Dendritic cell treated with granulocyte-macrophage colony-stimulating factor and Interleukin-4, amounts not matched to agents 40 ng/mL and 50 ng/mL, for 4 days (primary cell): ENCODE data around the gene BDH2.

ENCODE experiments used
- H3K27ac Mint-ChIP-seq: one replicate; pipeline ENCODE4 v1.8.0; 2022; ENCODE audit warnings: mild to moderate bottlenecking, mixed read lengths
- H3K27me3 Mint-ChIP-seq: one replicate; pipeline ENCODE4 v1.8.0; 2022; ENCODE audit warnings: mild to moderate bottlenecking, mixed read lengths
- H3K36me3 Mint-ChIP-seq: one replicate; pipeline ENCODE4 v1.8.0; 2022; ENCODE audit warnings: low read depth, mixed read lengths
- H3K4me1 Mint-ChIP-seq: one replicate; pipeline ENCODE4 v1.8.0; 2022; ENCODE audit warnings: low read depth, mixed read lengths
- H3K4me3 Mint-ChIP-seq: one replicate; pipeline ENCODE4 v1.8.0; 2022; ENCODE audit warnings: mild to moderate bottlenecking, moderate library complexity, mixed read lengths
- H3K9me3 Mint-ChIP-seq: one replicate; pipeline ENCODE4 v1.8.0; 2022; ENCODE audit warnings: mixed read lengths
- intact Hi-C: fragments of 100-400 bp; cut with micrococcal nuclease; formaldehyde crosslinking; loops from one replicate; pipeline ENCODE4 v1.15.0; 2022

The BDH2 gene

DNA sequence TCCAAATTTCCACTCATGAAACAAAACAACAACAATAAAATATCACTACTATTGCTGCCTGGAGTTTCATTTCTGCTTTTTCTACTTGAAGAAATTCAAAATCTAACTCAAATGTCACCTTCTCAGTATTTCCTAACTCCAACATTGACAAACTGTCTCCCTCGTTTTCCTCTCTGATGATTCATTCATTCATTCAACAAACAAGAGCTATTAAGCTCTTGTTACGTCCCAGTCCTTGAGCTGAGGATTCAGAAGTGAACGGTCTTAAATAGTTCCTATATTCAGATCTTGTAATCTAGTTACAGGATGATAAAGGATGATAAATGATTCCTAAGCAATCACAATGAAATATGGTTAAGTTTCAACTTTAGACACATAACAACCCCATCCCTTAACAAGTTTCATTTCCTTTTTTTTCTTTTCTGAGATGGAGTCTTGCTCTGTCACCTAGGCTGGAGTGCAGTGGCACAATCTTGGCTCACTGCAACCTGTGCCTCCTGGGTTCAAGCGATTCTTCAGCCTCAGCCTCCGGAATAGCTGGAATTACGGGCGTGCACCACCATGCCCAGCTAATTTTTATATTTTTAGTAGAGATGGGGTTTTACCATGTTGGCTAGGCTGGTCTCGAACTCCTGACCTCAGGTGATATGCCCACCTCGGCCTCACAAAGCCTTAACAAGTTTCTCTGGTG lies 24.7 kb downstream of the BDH2 start:
- H3K27me3 Mint-ChIP-seq = peaks cover 20% of the 10 kb centered on the region
- H3K9me3 Mint-ChIP-seq = no peaks in the 10 kb centered on the region
- H3K4me1 Mint-ChIP-seq = peaks cover 26% of the 10 kb centered on the region
- H3K36me3 Mint-ChIP-seq = no peaks in the 10 kb centered on the region
- H3K27ac Mint-ChIP-seq = no peak overlapping the region
- intact Hi-C loops = no loop called here
- no peak overlapping the region for H3K4me3 Mint-ChIP-seq

DNA sequence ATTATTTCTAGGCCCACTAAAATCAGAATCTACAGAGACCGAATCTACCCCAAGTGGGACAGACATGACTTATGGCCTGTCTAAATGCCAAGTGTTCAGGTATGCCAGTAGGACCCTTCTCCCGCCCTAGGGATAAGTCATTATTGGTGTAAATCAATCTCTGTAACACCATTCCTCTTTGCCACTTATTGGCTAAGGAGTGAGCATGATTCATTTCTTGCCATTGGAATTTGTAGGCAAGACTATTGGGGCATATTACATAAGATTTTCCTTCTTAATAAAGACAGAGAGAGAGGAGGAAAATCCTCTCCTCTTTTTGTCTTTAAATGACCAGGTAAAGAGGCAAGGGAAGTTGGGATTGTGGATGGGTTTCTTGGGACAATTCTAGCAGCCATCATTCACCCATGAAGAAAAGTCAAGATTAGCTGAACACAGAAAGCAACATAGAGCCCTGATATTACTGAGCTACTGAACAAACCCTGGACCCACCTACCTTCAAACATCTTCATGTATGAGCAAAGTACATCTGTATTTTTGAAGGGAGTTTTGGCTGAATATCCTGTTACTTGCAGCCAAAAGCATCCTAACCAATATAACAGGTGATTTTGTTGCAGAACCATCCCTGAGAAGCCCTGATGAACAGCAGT lies 25.7 kb downstream of the BDH2 start:
- intact Hi-C loops = no loop called here
- Mint-ChIP-seq H3K27ac (no peak overlapping the region), H3K4me3 (no peak overlapping the region)

DNA sequence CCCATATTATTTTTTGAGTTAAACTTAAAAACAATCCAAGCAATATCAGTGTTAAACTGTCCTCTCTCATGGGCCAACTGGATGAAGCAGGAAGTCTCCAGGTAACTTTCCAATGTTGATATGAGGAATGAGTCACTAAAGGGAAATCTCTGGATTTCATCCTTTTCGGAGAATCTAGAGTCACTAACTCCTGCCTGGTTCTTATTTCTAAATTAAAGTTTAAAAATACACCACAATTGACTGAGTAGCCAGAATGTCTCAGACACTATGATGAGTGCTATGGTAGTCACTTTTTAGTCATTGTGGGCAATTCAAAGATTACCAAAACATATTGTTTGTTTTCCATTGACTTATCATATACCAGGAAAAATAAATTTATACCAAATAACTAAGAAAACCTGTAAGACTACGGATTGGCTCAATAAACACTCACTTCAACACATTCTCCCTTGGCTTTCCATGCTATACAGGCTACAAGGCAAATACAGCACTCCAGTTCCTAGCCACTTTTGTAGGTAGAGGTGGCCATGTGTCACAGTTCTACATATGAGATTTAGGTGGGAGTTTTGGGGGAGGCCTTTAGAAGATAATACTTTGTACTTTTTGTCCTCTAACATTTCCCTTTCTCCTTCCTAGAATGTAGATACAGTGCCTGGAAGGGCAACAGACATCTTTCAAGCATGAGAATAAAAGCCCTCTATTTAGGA lies 31.6 kb downstream of the BDH2 start:
- Mint-ChIP-seq H3K4me3 (no peak overlapping the region), H3K36me3 (no peaks in the 10 kb centered on the region), H3K4me1 (no peaks in the 10 kb centered on the region), H3K27ac (no peak overlapping the region), H3K9me3 (no peaks in the 10 kb centered on the region), H3K27me3 (no peaks in the 10 kb centered on the region)
- intact Hi-C loops = no loop called here

More for the DNA sequence above, 25.7 kb downstream of the BDH2 start:
- Mint-ChIP-seq H3K4me1 (peaks cover 26% of the 10 kb centered on the region), H3K9me3 (no peaks in the 10 kb centered on the region), H3K36me3 (no peaks in the 10 kb centered on the region), H3K27me3 (peaks cover 20% of the 10 kb centered on the region)

DNA sequence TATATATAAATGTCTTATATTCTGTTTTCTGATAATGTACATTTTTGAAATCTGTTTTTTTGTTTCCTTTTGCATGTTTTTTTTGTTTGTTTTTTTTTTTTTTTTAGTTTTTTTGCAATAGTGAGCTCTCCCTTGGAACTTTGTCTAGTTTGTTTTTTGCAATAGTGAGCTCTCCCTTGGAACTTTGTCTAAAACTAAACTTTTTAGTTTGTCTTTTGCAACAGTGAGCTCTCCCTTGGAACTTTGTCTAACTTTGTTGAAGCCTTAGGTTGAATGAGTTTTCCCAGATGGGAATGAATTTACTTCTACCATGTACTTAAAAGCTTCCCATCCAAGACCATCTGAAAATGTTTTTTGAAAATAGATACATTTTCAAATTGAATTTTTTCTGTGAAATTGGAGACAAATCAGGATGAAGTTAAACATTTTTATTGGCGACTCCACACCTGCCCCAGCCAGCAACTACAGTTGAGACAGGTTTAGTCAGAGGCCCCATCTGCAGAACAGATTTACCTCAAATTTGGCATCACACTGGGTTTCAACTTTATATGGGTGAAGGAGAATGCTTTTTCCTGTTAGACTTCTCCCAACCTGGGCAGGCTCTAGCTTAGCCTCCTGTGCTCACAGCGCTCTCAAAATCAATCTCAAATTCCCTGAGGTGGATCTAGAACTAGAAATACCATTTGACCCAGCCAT lies 39.0 kb downstream of the BDH2 start:
- H3K9me3 Mint-ChIP-seq = no peaks in the 10 kb centered on the region
- no peak overlapping the region for H3K4me3 Mint-ChIP-seq
- intact Hi-C loops = no loop called here
- no peak overlapping the region for H3K27ac Mint-ChIP-seq
- peaks cover 5% of the 10 kb centered on the region for H3K4me1 Mint-ChIP-seq
- H3K27me3 Mint-ChIP-seq = no peaks in the 10 kb centered on the region
- H3K36me3 Mint-ChIP-seq = no peaks in the 10 kb centered on the region

DNA sequence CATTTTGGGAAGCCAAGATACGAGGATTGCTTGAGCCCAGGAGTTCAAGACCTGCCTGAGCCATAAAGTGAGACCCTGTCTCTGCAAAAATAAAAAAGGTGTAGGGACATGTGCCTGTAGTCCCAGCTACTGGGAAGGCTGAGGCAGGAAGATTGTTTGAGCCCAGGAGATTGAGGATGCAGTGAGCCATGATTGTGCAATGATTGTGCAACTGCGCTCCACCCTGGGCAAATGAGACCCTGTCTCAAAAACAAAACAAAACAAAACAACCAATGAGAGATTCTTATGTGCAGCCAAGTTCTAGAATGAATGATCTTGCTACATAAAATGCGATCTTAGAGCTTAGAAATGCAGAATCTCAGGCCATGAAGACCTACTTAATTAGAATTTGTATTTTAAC lies 45.6 kb downstream of the BDH2 start:
- Mint-ChIP-seq H3K4me3 (no peak overlapping the region), H3K4me1 (peaks cover 5% of the 10 kb centered on the region), H3K9me3 (no peaks in the 10 kb centered on the region), H3K36me3 (no peaks in the 10 kb centered on the region), H3K27me3 (no peaks in the 10 kb centered on the region), H3K27ac (no peak overlapping the region)
- intact Hi-C loops = no loop called here

DNA sequence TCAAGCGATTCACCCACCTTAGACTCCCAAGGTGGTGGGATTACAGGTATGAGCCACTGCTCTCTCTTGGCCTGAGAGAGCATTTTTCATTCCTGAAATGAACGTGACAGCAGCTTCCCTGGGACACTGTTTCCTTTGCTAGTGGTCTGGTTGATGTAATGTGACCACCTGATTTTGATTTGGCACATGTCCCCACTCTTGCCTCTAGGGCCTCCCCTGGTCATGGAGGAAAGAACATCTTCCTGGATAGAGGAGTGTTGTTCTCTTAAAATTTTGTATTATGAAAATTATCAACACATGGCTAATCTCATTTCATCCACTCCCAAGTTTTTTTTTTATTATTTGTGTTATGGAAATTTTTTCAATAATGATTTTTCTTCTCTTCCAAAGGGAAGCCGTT lies 46.9 kb downstream of the BDH2 start:
- H3K36me3 Mint-ChIP-seq = no peaks in the 10 kb centered on the region
- H3K4me3 Mint-ChIP-seq = no peak overlapping the region
- no peak overlapping the region for H3K27ac Mint-ChIP-seq
- no peaks in the 10 kb centered on the region for H3K9me3 Mint-ChIP-seq
- H3K4me1 Mint-ChIP-seq = peaks cover 5% of the 10 kb centered on the region
- intact Hi-C loops = no loop called here
- H3K27me3 Mint-ChIP-seq = no peaks in the 10 kb centered on the region

DNA sequence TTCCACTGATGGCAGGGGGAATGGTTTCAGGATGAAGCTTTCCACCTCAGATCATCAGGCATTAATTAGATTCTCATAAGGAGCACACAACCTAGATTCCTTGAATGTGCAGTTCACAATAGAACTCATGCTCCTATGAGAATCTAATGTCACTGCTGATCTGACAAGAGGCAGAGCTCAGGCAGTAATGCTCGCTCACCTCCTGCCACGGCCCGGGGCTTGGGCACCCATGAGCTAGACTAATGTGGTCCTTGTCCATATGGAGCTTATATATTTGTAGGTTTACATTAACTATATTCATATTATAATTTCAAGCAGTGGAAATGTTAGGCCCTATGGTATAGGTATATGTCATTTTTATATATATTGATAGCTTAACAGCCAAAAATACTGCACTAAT lies 47.5 kb downstream of the BDH2 start:
- H3K9me3 Mint-ChIP-seq = no peaks in the 10 kb centered on the region
- no peaks in the 10 kb centered on the region for H3K36me3 Mint-ChIP-seq
- H3K4me3 Mint-ChIP-seq = no peak overlapping the region
- H3K27ac Mint-ChIP-seq = no peak overlapping the region
- H3K4me1 Mint-ChIP-seq = peaks cover 5% of the 10 kb centered on the region
- intact Hi-C loops = no loop called here
- no peaks in the 10 kb centered on the region for H3K27me3 Mint-ChIP-seq

DNA sequence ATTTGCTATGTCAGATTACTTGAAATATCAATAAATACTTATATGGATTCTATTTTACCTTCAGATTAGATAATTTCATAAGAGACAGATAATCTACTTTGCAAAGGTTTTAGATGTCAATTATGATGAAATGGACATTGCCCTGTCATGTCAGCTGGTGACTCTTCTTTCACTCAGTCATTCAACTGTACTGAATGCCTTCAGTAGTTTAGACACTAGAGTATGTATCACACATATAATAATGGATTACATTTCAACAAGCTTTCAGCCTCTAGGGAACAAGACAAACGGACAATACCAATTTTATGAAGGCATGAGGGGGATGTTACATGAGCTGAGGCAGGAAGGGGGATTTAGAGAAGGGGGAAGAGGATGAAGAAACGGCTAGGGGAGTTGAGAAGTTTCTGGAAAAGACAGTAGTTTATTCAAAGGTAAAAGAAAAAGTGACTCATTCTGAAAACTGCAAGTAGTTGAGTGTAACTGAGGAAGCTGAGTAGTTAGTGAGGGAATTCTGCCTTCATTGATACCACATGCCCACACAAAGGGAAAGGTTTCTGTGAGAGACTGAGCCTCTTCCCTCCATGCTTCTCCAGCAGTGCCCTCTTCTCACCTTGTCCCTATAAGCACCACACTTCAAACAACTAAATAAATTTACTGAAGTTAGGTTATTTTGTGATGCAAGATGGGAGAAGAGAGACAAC lies 48.7 kb downstream of the BDH2 start:
- intact Hi-C loops = no loop called here
- H3K27ac Mint-ChIP-seq = no peak overlapping the region
- no peaks in the 10 kb centered on the region for H3K27me3 Mint-ChIP-seq
- no peaks in the 10 kb centered on the region for H3K36me3 Mint-ChIP-seq
- H3K4me3 Mint-ChIP-seq = no peak overlapping the region
- no peaks in the 10 kb centered on the region for H3K9me3 Mint-ChIP-seq
- peaks cover 5% of the 10 kb centered on the region for H3K4me1 Mint-ChIP-seq

DNA sequence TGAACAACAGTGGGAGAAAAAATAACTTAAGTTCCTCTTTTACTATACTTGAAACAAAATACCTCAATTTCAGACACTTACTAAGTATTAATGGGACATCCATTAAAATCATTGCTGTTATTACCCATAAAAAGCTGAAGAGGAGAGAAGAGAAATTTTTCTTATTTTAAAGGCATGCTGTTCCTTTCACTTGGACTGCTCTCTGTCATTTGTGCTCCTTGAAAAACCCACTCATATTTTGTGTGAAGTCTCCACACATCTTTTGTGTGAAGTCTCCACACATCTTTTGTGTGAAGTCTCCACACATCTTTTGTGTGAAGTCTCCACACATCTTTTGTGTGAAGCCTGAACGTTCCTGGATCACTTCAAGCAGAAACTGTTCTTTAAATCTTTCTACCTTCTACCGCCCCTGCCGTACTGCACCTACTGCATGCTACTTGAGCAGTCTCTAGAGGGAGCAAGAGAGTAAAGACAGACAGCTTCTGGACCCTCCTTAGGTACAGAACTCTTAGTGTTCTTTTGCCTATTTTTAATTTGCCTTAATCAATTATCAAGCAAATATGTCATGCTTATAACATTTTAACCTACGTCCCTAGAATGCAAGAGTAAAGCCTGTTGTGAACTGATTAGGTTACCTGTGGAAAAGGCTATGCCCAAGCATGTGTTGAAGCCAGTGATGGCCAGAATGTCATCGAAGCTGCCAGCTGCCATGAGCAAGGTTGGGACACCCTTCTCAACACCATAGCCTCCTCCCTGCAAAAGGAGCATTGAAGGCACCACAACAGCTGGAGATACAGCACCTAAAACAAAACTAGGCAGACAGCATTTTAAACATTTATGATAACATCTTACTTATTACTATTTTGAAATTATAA lies 53.0 kb downstream of the BDH2 start:
- H3K4me3 Mint-ChIP-seq = no peak overlapping the region
- no peaks in the 10 kb centered on the region for H3K27me3 Mint-ChIP-seq
- no peaks in the 10 kb centered on the region for H3K4me1 Mint-ChIP-seq
- H3K36me3 Mint-ChIP-seq = no peaks in the 10 kb centered on the region
- intact Hi-C loops = loop anchor here (5.0 kb wide), 1 partner anchor 46 kb away; no protein-coding TSS in a partner anchor
- H3K9me3 Mint-ChIP-seq = no peaks in the 10 kb centered on the region
- no peak overlapping the region for H3K27ac Mint-ChIP-seq

DNA sequence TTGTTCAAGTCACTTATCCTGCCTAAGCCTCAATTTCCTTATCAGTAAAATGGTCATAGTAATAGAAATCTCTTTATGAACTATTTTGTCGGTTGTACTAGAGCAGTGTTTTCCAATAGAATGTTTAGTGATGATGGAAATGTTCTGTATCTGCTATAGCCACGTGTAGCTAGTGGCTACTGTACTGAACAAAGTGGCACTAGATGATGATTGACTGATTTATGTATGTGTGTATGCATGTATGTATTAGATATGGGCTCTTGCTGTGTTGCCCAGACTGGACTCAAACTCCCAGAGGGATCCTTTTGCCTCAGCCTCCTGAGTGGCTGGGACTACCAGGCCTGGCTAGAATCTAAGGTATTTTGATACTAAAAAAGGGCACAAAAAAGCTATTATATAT lies 55.5 kb downstream of the BDH2 start:
- no peak overlapping the region for H3K4me3 Mint-ChIP-seq
- no peaks in the 10 kb centered on the region for H3K36me3 Mint-ChIP-seq
- no peaks in the 10 kb centered on the region for H3K27me3 Mint-ChIP-seq
- intact Hi-C loops = no loop called here
- no peaks in the 10 kb centered on the region for H3K9me3 Mint-ChIP-seq
- no peak overlapping the region for H3K27ac Mint-ChIP-seq
- no peaks in the 10 kb centered on the region for H3K4me1 Mint-ChIP-seq

DNA sequence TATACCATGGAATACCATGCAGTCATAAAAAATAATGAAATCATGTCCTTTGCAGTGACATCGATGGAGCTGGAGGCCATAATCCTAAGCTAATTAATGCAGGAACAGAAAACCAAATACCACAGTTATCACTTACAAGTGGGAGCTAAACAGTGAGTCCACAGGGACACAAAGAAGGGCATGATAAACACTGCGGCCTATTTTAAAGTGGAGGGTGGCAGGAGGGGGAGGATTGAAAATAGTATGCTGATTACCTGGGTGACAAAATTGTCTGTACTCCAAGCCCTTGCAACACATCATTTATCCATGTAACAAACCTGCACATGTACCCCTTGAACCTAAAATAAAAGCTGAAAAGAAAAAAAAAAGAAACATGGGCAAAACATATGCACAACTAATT lies 63.5 kb downstream of the BDH2 start:
- Mint-ChIP-seq H3K27ac (no peak overlapping the region), H3K4me3 (no peak overlapping the region), H3K9me3 (no peaks in the 10 kb centered on the region), H3K4me1 (no peaks in the 10 kb centered on the region), H3K36me3 (no peaks in the 10 kb centered on the region), H3K27me3 (no peaks in the 10 kb centered on the region)
- intact Hi-C loops = no loop called here

DNA sequence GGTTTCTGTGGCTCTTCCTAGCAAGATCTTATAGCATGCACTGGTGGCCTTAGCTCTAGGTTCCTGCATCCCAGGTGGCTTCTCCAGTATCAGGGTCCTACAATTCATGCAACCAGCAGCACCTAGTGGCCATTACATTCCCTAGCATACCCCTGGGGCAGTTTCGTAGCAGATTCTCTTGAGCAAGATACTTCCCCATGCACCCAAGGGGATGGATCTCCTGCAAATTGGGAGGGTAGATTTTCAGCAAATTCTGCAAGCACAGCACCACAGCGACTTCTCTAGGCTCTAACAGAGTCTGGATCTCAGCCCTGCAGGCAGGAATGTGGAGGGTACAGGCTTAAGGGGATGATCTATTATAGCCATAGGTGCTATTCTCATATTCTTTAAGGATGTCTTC lies 67.1 kb downstream of the BDH2 start:
- no peak overlapping the region for H3K4me3 Mint-ChIP-seq
- H3K4me1 Mint-ChIP-seq = no peaks in the 10 kb centered on the region
- no peaks in the 10 kb centered on the region for H3K27me3 Mint-ChIP-seq
- no peaks in the 10 kb centered on the region for H3K9me3 Mint-ChIP-seq
- no peaks in the 10 kb centered on the region for H3K36me3 Mint-ChIP-seq
- H3K27ac Mint-ChIP-seq = no peak overlapping the region
- intact Hi-C loops = no loop called here

DNA sequence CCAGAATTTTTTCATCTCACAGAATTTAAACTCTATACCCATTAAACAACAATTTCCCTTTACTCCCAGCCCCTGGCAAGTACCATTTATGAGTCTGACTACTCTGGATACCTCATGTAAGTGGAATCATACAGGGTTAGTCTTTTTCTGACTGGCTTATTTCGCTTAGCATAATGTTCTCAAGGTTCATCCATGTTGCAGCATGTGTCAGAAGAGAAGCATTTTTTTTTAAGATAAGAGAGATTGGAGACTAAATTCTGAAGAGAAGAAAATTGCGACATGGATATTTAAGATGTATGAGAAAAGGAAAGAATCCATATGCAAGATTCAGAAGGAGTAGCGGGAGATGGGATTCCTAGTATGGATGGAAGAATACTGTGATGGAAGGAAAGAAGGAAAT lies 68.8 kb downstream of the BDH2 start:
- intact Hi-C loops = no loop called here
- Mint-ChIP-seq H3K36me3 (no peaks in the 10 kb centered on the region), H3K27ac (no peak overlapping the region)

More for the DNA sequence above, 68.8 kb downstream of the BDH2 start:
- Mint-ChIP-seq H3K9me3 (no peaks in the 10 kb centered on the region), H3K4me1 (no peaks in the 10 kb centered on the region), H3K27me3 (no peaks in the 10 kb centered on the region), H3K4me3 (no peak overlapping the region)
